Measurements from ENCODE around the gene USP31. TPM values are rescaled to one million over a fixed set of nuclear protein-coding genes. Genes with fewer than 3 reads are reported as not detected.

USP31 gene
- total RNA-seq, 1 donor, result 6.2 TPM

DNA sequence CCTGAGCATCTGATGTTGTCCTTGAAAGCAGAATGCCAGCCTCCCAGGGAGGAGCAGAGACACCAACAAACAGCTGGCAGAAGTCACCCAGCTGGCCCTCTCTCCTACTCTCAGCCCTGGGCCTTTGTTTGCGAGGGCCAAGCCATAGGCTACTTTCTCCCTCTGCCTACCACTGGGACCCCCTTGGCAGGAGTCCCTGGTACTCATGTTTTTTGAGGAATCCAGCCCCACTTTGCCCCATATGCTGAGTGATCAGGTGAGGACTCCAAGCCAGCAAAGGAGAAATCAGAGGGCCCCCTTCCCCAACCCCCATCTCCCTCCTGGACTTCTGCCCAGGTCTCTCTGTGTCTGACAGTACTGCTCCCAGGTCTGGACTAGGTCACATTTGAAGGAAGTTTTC, 121.9 kb downstream of the USP31 start:
- no peak for DNase-seq (ENCODE audit: insufficient read length, low spot score, missing footprints)
- no peaks in the 10 kb centered on the region for H3K27me3 ChIP-seq (ENCODE audit: insufficient read depth, low read length)
- H3K36me3 ChIP-seq (ENCODE audit: insufficient read depth, low read length), result no peaks in the 10 kb centered on the region
- no peak overlapping the region for H3K4me3 ChIP-seq (ENCODE audit: insufficient read depth, low read length)
- H3K9me3 ChIP-seq (ENCODE audit: low read depth, low read length), result no peaks in the 10 kb centered on the region
- H2AFZ ChIP-seq (ENCODE audit: low read length), result no peak overlapping the region
- no peaks in the 10 kb centered on the region for H4K20me1 ChIP-seq (ENCODE audit: insufficient read depth, low read length)
- no peak overlapping the region for H3K27ac ChIP-seq (ENCODE audit: low read depth, low read length)
- no peaks in the 10 kb centered on the region for H3K4me1 ChIP-seq (ENCODE audit: insufficient read depth, low read length)
- H3K79me2 ChIP-seq (ENCODE audit: insufficient read depth, low read length), result no peaks in the 10 kb centered on the region
- H3K4me2 ChIP-seq (ENCODE audit: insufficient read depth, low read length), result no peak overlapping the region
- TF ChIP-seq, protein P1, sequence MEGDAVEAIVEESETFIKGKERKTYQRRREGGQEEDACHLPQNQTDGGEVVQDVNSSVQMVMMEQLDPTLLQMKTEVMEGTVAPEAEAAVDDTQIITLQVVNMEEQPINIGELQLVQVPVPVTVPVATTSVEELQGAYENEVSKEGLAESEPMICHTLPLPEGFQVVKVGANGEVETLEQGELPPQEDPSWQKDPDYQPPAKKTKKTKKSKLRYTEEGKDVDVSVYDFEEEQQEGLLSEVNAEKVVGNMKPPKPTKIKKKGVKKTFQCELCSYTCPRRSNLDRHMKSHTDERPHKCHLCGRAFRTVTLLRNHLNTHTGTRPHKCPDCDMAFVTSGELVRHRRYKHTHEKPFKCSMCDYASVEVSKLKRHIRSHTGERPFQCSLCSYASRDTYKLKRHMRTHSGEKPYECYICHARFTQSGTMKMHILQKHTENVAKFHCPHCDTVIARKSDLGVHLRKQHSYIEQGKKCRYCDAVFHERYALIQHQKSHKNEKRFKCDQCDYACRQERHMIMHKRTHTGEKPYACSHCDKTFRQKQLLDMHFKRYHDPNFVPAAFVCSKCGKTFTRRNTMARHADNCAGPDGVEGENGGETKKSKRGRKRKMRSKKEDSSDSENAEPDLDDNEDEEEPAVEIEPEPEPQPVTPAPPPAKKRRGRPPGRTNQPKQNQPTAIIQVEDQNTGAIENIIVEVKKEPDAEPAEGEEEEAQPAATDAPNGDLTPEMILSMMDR (IDR thresholded peaks at IDR 0.05; ENCODE audit: extremely low read depth, low read depth, low read length), result no peak

DNA sequence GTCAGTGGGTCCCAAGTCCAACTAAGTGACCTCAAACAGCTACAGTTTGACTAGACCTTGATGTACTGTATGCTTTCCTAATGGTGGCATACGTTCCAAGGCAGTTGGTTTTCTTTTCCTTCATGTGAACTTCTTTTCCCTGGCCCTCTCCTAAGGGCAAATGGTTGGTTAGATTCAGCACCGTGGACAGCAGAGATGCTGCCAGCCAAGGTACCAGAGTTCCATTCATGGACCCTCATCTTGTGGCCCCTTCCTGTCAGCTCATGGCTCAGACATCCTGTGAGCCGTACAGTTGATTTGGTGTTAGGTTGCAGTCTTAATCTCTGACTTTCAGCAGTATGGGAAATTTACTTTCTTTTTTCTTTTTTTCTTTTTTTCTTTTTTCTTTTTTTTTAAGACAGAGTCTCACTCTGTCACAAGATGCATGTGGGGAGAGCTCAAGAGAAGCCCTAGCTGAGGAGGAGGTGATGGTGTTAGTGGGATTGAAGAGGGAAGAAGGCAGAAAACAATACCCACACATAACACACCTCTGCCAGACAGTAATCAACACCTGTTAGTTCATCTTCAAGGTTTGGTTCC, 122.4 kb downstream of the USP31 start:
- Histone ChIP-seq H4K20me1 (ENCODE audit: insufficient read depth, low read length) (no peaks in the 10 kb centered on the region), H3K4me1 (ENCODE audit: insufficient read depth, low read length) (no peaks in the 10 kb centered on the region), H3K36me3 (ENCODE audit: insufficient read depth, low read length) (no peaks in the 10 kb centered on the region), H3K4me3 (ENCODE audit: insufficient read depth, low read length) (no peak overlapping the region), H3K79me2 (ENCODE audit: insufficient read depth, low read length) (no peaks in the 10 kb centered on the region), H3K4me2 (ENCODE audit: insufficient read depth, low read length) (no peak overlapping the region), H2AFZ (ENCODE audit: low read length) (no peak overlapping the region), H3K9me3 (ENCODE audit: low read depth, low read length) (no peaks in the 10 kb centered on the region), H3K27ac (ENCODE audit: low read depth, low read length) (no peak overlapping the region), H3K27me3 (ENCODE audit: insufficient read depth, low read length) (no peaks in the 10 kb centered on the region)
- TF ChIP-seq, protein P1 (IDR thresholded peaks at IDR 0.05; ENCODE audit: extremely low read depth, low read depth, low read length), result no peak
- DNase-seq (ENCODE audit: insufficient read length, low spot score, missing footprints), result no peak

DNA sequence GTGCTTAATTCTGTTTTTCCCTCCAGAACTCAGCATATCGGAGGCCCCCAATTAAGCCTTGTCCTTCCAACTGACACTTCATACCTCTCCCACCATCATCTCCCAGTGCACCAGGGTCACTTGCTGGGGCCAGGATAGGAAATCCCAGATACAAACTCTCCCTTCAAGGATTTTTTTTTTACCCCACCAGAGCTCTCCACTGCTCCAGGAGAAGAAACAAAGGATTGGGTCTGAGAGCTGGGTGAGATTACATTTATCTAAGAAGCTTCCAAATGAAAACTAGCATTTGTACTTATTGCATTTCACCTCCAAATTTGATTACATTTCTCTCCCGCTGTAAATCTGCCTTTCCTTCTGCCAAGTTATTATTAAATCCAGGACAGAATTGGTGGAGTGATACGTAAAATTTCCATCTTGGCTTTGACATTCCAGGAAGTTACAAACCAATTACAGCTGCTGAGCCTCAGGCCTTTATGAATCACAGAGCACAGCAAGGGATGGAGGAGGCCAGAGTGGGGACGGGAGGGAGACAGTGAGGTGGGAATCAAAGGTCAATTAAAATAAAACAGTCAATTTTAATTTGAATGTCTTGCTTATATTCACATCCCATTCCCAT, 123.5 kb downstream of the USP31 start:
- Histone ChIP-seq H3K4me1 (ENCODE audit: insufficient read depth, low read length) (no peaks in the 10 kb centered on the region), H3K9me3 (ENCODE audit: low read depth, low read length) (no peaks in the 10 kb centered on the region), H3K4me3 (ENCODE audit: insufficient read depth, low read length) (no peak overlapping the region), H2AFZ (ENCODE audit: low read length) (no peak overlapping the region), H4K20me1 (ENCODE audit: insufficient read depth, low read length) (no peaks in the 10 kb centered on the region), H3K27ac (ENCODE audit: low read depth, low read length) (no peak overlapping the region), H3K4me2 (ENCODE audit: insufficient read depth, low read length) (no peak overlapping the region), H3K27me3 (ENCODE audit: insufficient read depth, low read length) (no peaks in the 10 kb centered on the region), H3K79me2 (ENCODE audit: insufficient read depth, low read length) (no peaks in the 10 kb centered on the region), H3K36me3 (ENCODE audit: insufficient read depth, low read length) (no peaks in the 10 kb centered on the region)
- no peak for DNase-seq (ENCODE audit: insufficient read length, low spot score, missing footprints)
- TF ChIP-seq, protein P1 (IDR thresholded peaks at IDR 0.05; ENCODE audit: extremely low read depth, low read depth, low read length), result no peak

DNA sequence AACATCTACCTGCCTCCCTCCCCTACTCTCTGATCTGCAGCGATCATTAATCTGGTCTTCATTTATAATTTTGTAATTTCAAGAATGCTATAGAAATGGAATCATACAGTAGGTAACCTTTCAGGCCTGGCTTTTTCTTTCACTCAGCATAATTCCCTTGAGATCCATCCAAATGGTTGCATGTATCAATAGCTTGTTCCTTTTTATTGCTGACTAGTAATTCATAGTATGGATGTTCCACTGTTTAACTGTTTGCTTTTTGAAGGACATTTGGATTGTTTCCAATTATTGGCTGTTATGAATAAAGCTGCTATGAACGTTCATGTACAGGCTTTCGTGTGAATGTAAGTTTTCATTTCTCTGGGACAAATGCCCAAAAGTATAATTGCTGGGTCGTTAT, 125.2 kb downstream of the USP31 start:
- H3K4me2 ChIP-seq (ENCODE audit: insufficient read depth, low read length), result no peak overlapping the region
- no peaks in the 10 kb centered on the region for H3K36me3 ChIP-seq (ENCODE audit: insufficient read depth, low read length)
- no peaks in the 10 kb centered on the region for H3K79me2 ChIP-seq (ENCODE audit: insufficient read depth, low read length)
- DNase-seq (ENCODE audit: insufficient read length, low spot score, missing footprints), result no peak
- H4K20me1 ChIP-seq (ENCODE audit: insufficient read depth, low read length), result no peaks in the 10 kb centered on the region
- H3K27ac ChIP-seq (ENCODE audit: low read depth, low read length), result no peak overlapping the region
- TF ChIP-seq, protein P1 (IDR thresholded peaks at IDR 0.05; ENCODE audit: extremely low read depth, low read depth, low read length), result no peak
- H3K9me3 ChIP-seq (ENCODE audit: low read depth, low read length), result no peaks in the 10 kb centered on the region
- H2AFZ ChIP-seq (ENCODE audit: low read length), result no peak overlapping the region
- no peaks in the 10 kb centered on the region for H3K27me3 ChIP-seq (ENCODE audit: insufficient read depth, low read length)
- no peaks in the 10 kb centered on the region for H3K4me1 ChIP-seq (ENCODE audit: insufficient read depth, low read length)
- no peak overlapping the region for H3K4me3 ChIP-seq (ENCODE audit: insufficient read depth, low read length)
